SJSA1 (cell line): ENCODE measurements around the gene COL1A1. TPM values are rescaled to one million over a fixed set of nuclear protein-coding genes. Genes with fewer than 3 reads are reported as not detected.

Experiments
- DNase-seq, 2 experiments: peaks; one replicate each; pipeline ENCODE4 v3.0.0-alpha.2; 2015 to 2020; ENCODE audit warnings: low spot score in 2 of 2, low read depth in 1 of 2
- H3K27ac ChIP-seq: fragments of 250-450 bp; sonication (Bioruptor Pico); 2 replicates; pipeline ENCODE4 v1.5.1; 2020; ENCODE audit warnings: mild to moderate bottlenecking, moderate library complexity
- H3K27me3 ChIP-seq: fragments of 250-450 bp; sonication (Bioruptor Pico); replicated peaks from 2 replicates; pipeline ENCODE4 v1.5.1; 2020; ENCODE audit warnings: mild to moderate bottlenecking, moderate library complexity
- H3K36me3 ChIP-seq: fragments of 250-450 bp; sonication (Bioruptor Pico); 2 replicates; pipeline ENCODE4 v1.5.1; 2020; ENCODE audit warnings: mild to moderate bottlenecking
- H3K4me1 ChIP-seq: fragments of 250-450 bp; sonication (Bioruptor Pico); replicated peaks from 2 replicates; pipeline ENCODE4 v1.6.1; 2021; ENCODE audit warnings: mild to moderate bottlenecking
- H3K4me3 ChIP-seq: fragments of 250-450 bp; sonication (Bioruptor Pico); 2 replicates; pipeline ENCODE4 v1.5.1; 2020; ENCODE audit warnings: mild to moderate bottlenecking
- H3K9me3 ChIP-seq: fragments of 250-450 bp; sonication (Bioruptor Pico); replicated peaks from 2 replicates; pipeline ENCODE4 v1.5.1; 2020; ENCODE audit warnings: mild to moderate bottlenecking
- total RNA-seq: library from RNA; depleted of rRNA; stranded (reverse); fragments of >200 nt; shearing (Covaris generic); gene quantifications from 2 replicates; pipeline ENCODE4 v1.2.3, GENCODE V29; 2014; rRNA removed

COL1A1 gene
- 957 and 2,133 TPM in 2 replicates for total RNA-seq

DNA sequence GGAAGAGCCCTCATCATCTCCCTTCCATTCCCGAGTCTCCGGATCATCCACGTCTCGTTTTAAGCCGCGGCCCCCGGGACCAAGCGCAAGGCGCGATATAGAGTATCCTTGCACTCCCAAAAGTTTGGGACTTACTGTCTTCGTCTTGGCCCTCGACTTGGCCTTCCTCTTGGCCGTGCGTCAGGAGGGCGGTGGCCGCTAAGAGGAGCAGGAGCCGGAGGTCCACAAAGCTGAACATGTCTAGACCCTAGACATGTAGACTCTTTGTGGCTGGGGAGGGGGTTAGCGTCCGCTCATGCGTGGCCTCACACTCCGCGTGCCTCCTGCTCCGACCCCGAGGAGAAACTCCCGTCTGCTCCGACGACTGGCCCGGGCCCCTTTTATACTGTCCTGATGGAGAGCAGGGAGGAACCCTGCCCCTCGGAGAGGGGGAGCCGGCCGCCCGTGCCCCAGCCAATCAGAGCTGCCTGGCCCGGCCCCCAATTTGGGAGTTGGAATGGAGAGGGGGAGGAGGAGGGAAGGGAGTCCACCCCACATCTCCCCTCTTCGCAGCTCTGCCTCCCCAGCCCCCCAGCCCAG lies at the start of gene COL1A1:
Gene COL1A1, minus strand, starts transcription at position 356 of the 579 bp plus-strand sequence. Its CDS starts 118 bp downstream, at position 238.
- H3K27ac ChIP-seq: peak within 1 kb of the TSS; percentile 85
- no peaks in the 10 kb centered on the region for H3K27me3 ChIP-seq
- H3K4me3 ChIP-seq: peak within 1 kb of the TSS; percentile 66
- H3K9me3 ChIP-seq: no peaks in the 10 kb centered on the region
- H3K36me3 ChIP-seq: peaks cover 47% of the 10 kb centered on the region
- peak; percentile 92 to 96 for DNase-seq
- H3K4me1 ChIP-seq: peaks cover 62% of the 10 kb centered on the region

DNA sequence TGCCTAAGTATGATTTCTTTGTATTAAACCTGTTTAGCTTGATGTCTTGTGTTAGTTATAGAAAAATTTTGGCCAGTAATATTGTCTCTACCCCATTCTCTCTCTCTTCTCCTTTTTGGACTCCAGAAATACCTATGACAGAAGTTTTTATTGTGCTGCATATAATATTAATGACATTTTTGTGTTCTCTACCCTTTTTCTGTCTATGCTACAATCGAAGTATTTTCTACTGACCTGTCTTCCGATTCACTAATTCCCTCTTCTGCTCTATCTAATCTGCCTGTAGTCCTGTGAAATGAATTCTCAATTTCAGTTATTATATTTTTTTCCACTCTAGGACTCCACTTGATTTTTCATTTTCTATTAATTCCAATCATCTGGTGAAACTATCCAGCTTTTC lies 46.8 kb upstream of the COL1A1 start:
- H3K9me3 ChIP-seq: peaks cover 14% of the 10 kb centered on the region
- no peaks in the 10 kb centered on the region for H3K4me1 ChIP-seq
- no peak overlapping the region for H3K27ac ChIP-seq
- no peak for DNase-seq
- no peak overlapping the region for H3K4me3 ChIP-seq
- no peaks in the 10 kb centered on the region for H3K36me3 ChIP-seq
- no peaks in the 10 kb centered on the region for H3K27me3 ChIP-seq

DNA sequence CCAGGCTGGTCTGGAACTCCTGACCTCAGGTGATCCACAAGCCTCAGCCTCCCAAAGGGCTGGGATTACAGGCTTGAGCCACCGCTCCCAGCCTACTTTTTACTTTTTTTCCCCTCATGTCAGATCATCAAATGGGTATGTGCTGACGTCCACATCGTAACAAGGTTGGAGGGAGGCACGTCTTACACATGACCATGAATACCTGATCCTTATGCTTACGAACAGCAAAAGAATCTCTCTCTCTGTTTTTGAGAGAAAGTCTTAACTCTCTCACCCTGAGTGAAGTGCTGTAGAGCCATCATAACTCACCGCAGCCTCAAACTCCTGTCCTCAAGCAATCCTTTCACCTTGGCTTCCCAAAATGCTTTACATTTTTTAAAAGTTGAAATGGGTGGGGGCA lies 43.3 kb upstream of the COL1A1 start:
- no peak overlapping the region for H3K27ac ChIP-seq
- H3K4me3 ChIP-seq: no peak overlapping the region
- no peaks in the 10 kb centered on the region for H3K4me1 ChIP-seq
- no peak for DNase-seq
- H3K9me3 ChIP-seq: peaks cover 9% of the 10 kb centered on the region
- no peaks in the 10 kb centered on the region for H3K36me3 ChIP-seq
- H3K27me3 ChIP-seq: no peaks in the 10 kb centered on the region

DNA sequence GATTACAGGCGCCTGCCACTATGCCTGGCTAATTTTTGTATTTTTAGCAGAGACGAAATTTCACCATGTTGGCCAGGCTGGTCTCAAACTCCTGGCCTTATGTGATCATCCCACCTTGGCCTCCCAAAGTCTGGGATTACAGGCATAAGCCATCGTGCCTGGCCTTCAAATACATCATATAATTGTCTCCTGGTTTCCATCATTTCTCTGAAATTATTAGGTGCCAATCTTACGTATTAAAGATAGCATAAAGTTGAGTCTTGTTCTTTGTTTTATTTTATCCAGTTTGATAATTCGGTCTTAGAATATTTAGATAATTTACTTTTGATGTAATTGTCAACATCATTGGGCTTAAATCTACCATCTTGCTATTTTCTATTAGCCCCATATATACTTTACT lies 40.0 kb upstream of the COL1A1 start:
- no peak overlapping the region for H3K27ac ChIP-seq

DNA sequence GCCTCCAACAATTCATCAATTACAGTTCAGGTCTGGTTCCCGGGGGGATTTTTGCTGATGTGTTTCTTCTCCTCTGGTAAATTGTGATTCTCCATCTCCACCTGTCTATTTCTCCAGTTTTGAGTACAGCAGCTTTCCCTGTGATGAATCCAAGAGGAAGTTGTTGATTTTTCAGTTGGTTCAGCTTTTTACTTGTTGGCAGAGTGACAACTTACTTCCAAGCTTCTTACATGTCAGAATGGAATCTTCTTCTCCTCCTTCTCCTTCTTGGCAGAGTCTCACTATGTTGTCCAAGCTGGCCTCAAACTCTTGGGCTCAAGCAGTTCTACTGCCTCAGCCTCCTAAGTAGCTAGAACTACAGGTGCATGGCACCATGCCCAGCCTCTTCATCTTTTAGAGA lies 39.4 kb upstream of the COL1A1 start:
- 0 out of 2 replicates have a peak, but pooled peaks cover 2% of the 10 kb centered on the region for H3K9me3 ChIP-seq
- H3K27me3 ChIP-seq: no peaks in the 10 kb centered on the region; the same call in 1 of the 2 replicates
- no peaks in the 10 kb centered on the region for H3K36me3 ChIP-seq
- no peak for DNase-seq
- 0 out of 2 replicates have a peak, but pooled peaks cover 5% of the 10 kb centered on the region for H3K4me1 ChIP-seq
- H3K4me3 ChIP-seq: no peak overlapping the region
- H3K27ac ChIP-seq: no peak overlapping the region

More for the DNA sequence above, 40.0 kb upstream of the COL1A1 start:
- H3K36me3 ChIP-seq: no peaks in the 10 kb centered on the region
- H3K4me1 ChIP-seq: 0 out of 2 replicates have a peak, but pooled peaks cover 5% of the 10 kb centered on the region
- no peaks in the 10 kb centered on the region; the same call in 1 of the 2 replicates for H3K27me3 ChIP-seq
- no peak for DNase-seq
- H3K4me3 ChIP-seq: no peak overlapping the region
- 0 out of 2 replicates have a peak, but pooled peaks cover 2% of the 10 kb centered on the region for H3K9me3 ChIP-seq

DNA sequence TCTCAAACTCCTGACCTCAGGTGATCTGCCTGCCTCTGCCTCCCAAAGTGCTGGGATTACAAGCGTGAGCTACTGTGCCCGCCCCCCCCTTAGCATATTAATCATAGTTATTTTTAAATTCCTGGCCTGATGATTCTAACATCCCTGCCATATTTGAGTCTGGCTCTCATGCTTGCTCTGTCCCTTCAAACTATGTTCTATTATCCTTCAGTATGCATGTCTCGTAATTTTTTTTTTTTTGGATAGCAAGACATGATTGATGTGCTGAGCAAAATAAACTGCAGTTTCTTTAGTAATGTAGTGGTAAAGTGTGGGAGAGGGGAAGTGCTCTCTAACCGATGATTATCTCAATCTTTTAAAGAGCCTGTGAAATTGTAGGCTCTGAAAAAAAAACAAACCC lies 38.5 kb upstream of the COL1A1 start:
- Histone ChIP-seq H3K27me3 (no peaks in the 10 kb centered on the region; the same call in 1 of the 2 replicates), H3K4me1 (0 out of 2 replicates have a peak, but pooled peaks cover 5% of the 10 kb centered on the region), H3K9me3 (0 out of 2 replicates have a peak, but pooled peaks cover 2% of the 10 kb centered on the region), H3K27ac (no peak overlapping the region), H3K36me3 (no peaks in the 10 kb centered on the region), H3K4me3 (no peak overlapping the region)
- no peak for DNase-seq

DNA sequence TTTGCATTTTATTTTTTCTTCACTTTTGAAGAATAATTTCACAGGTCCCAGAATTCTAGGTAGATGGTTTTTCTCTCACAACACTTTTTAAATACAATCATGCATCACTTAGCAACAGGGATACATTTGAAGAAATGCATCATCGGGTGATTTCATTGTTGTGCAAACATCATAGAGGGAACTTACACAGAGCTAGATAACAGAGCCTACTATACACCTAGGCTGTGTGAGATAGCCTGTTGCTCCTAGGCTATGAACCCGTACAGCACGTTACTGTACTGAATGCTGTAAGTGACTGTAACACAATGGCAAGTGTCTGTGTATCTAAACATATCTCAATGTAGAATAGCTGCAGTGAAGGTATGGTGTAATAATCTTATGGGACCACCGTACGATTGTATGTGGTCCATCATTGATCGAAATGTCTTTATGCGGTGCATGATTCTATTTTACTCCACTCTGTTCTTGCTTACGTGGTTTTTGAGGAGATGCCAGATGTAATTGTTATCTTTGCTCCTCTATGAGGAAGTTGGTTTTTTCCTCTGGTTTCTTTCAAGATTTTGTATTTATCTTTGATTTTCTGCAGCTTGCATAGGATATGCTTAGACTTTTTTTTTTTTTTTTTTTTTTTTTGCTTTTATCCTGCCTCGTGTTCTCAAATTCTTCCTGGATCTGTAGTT lies 37.3 kb upstream of the COL1A1 start:
- H3K4me1 ChIP-seq: 0 out of 2 replicates have a peak, but pooled peaks cover 5% of the 10 kb centered on the region

DNA sequence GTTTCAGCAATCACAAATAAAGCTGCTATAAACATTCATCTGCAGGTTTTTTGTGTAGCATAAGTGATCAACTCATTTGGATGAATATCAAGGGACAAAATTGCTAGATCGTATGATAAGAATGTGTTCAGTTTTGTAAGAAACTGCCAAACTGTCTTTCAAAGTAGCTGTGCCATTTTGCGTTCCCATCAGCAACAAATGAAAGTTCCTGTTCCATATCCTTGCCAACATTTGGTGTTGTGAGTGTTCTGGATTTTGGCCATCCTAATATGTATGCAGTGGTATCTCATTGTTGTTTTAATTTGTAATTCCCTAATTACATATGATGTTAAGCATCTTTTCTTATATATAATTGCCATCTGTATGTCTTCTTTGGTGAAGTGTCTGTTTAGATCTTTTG lies 36.5 kb upstream of the COL1A1 start:
- Histone ChIP-seq H3K4me1 (0 out of 2 replicates have a peak, but pooled peaks cover 5% of the 10 kb centered on the region), H3K27ac (no peak overlapping the region), H3K36me3 (no peaks in the 10 kb centered on the region), H3K4me3 (no peak overlapping the region), H3K27me3 (no peaks in the 10 kb centered on the region; the same call in 1 of the 2 replicates), H3K9me3 (0 out of 2 replicates have a peak, but pooled peaks cover 2% of the 10 kb centered on the region)
- DNase-seq: no peak

More for the DNA sequence above, 37.3 kb upstream of the COL1A1 start:
- Histone ChIP-seq H3K27me3 (no peaks in the 10 kb centered on the region; the same call in 1 of the 2 replicates), H3K4me3 (no peak overlapping the region), H3K9me3 (0 out of 2 replicates have a peak, but pooled peaks cover 2% of the 10 kb centered on the region), H3K27ac (no peak overlapping the region), H3K36me3 (no peaks in the 10 kb centered on the region)
- no peak for DNase-seq

DNA sequence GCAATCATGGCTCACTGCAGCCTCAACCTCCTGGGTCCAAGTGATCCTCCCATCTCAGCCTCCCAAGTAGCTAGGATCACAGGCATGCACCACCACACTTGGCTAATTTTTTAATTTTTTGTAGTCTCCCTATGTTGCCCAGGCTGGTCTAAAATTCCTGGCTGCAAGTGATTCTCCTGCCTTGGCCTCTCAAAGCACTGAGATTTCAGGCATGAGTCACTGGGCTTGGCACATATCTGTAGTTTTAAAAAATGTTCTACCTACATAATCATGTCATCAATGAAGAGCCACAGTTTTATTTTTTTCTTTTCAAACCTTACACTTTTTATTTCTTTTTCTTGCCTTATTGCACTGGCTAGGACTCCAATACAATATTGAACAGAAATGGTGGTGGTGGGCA lies 33.1 kb upstream of the COL1A1 start:
- H3K4me1 ChIP-seq: 0 out of 2 replicates have a peak, but pooled peaks cover 5% of the 10 kb centered on the region
- no peaks in the 10 kb centered on the region for H3K9me3 ChIP-seq
- H3K27ac ChIP-seq: no peak overlapping the region
- no peak for DNase-seq
- no peak overlapping the region for H3K4me3 ChIP-seq
- H3K36me3 ChIP-seq: no peaks in the 10 kb centered on the region
- H3K27me3 ChIP-seq: no peaks in the 10 kb centered on the region; the same call in 1 of the 2 replicates

DNA sequence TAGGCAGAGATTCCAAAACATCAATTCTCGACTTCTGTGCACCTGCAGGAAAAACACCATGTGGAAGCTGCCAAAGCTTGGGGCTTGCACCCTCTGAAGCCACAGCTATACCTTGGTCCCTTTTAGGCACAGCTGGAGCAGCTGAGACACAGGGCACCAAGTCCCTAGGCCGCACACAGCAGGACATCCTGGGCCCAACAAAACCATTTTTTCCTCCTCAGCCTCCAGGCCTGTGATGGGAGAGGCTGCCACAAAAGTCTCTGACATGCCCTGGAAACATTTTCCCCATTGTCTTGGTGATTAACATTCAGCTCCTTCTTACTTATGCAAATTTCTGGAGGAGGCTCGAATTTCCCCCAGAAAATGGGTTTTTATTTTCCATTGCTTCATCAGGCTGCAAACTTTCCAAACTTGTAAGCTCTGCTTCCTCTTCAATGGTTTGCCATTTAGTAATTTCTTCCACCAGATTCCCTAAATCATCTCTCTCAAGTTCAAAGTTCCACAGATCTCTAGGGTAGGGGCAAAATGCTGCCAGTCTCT lies 24.3 kb upstream of the COL1A1 start:
- H3K4me3 ChIP-seq: no peak overlapping the region
- no peaks in the 10 kb centered on the region for H3K36me3 ChIP-seq
- no peaks in the 10 kb centered on the region for H3K27me3 ChIP-seq
- peaks cover 17% of the 10 kb centered on the region for H3K4me1 ChIP-seq
- H3K27ac ChIP-seq: no peak overlapping the region
- H3K9me3 ChIP-seq: peaks cover 14% of the 10 kb centered on the region
- DNase-seq: no peak

DNA sequence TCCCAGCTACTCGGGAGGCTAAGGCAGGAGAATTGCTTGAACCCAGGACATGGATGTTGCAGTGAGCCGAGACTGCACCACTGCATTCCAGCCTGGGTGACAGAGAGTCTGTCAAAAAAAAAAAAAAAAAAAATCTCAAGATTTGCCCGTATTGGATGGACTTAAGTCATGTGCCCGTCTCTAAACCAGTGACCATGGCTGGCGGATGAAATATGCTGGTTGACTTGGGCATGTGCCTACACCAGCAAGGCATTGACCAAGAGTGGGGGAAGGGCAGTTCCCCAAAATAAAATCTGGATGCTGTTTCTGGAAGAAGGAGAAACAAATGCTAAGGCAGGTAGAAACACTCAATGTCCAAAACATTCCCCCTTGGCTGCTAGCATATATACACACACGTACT lies 21.5 kb upstream of the COL1A1 start:
- no peak for DNase-seq
- Histone ChIP-seq H3K36me3 (no peaks in the 10 kb centered on the region), H3K4me1 (peaks cover 44% of the 10 kb centered on the region), H3K27ac (no peak overlapping the region), H3K27me3 (no peaks in the 10 kb centered on the region), H3K4me3 (no peak overlapping the region), H3K9me3 (peaks cover 14% of the 10 kb centered on the region)

DNA sequence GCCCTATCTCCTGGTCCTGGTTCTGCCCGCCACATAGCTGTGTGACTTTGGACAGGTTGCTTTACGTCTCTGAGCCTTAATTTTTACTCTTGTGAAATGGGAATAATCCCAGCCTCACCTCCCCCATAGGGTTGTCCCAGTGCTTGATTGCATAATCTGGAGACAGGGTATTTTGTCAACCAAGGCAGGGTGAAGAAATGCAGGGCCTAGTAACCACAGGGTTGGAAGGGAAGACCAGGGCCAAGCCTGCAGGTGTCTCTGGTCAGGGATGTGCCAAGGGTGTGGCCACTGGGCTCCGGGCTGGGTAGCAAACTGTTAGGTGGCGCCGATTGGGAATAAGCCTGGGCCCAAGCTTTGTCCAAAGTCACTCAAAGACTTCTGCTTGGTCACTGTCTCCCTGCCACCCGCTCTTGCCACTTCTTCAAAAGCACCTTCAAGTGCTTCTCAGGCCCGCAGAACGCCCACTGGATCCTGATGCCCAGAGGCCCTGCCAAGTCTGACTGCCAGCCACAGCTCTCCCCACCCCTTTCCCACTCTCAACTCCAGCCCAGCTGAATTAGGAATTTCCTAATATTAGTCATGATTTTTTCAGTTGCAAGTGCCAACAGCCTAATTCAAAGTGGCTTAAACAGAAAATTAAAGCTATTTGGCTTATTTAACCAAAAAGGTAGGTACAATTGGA lies 20.6 kb upstream of the COL1A1 start:
- Histone ChIP-seq H3K27ac (peak overlapping the region; percentile 97), H3K9me3 (peaks cover 12% of the 10 kb centered on the region), H3K4me3 (no peak overlapping the region), H3K4me1 (peaks cover 52% of the 10 kb centered on the region), H3K27me3 (no peaks in the 10 kb centered on the region), H3K36me3 (no peaks in the 10 kb centered on the region)
- DNase-seq: no peak

DNA sequence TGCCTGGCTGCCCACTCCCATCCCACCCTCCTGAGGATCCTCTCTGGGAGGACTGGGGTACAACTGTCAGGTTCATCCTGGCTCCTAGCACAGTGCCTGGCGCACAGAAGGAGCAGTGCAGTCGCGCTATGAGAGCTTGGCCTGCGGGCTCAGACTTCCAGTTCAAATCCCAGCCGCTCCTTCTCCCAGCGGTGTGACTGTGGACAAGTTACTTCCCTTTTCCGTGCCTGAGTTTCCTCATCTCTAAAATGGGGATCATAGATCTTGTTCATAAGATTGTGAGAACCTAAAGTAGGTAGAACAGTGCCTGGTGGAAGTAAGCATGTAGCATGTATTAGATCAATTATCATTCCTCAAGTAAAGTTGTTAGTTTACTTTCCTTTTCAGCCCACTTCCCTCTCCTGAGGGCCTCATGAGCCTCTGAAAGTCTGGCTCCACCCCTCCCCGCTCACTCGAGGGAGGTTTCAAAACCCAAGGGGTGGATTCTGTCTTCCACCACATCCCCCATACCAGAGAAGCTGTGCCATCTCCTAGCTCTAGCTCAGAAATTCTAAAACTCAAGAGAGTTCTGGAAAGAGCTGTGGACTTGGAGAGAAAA lies 19.9 kb upstream of the COL1A1 start:
- no peak overlapping the region for H3K4me3 ChIP-seq
- H3K36me3 ChIP-seq: no peaks in the 10 kb centered on the region
- no peaks in the 10 kb centered on the region for H3K27me3 ChIP-seq
- peak overlapping the region; percentile 97 for H3K27ac ChIP-seq
- H3K4me1 ChIP-seq: peaks cover 52% of the 10 kb centered on the region
- peaks cover 9% of the 10 kb centered on the region for H3K9me3 ChIP-seq
- peak; percentile 74 to 75 for DNase-seq
